ENCODE measurements around the gene MATN1.
A peak's percentile ranks its signal among the peaks of the same experiment; 100 is the strongest.

Gene MATN1

DNA sequence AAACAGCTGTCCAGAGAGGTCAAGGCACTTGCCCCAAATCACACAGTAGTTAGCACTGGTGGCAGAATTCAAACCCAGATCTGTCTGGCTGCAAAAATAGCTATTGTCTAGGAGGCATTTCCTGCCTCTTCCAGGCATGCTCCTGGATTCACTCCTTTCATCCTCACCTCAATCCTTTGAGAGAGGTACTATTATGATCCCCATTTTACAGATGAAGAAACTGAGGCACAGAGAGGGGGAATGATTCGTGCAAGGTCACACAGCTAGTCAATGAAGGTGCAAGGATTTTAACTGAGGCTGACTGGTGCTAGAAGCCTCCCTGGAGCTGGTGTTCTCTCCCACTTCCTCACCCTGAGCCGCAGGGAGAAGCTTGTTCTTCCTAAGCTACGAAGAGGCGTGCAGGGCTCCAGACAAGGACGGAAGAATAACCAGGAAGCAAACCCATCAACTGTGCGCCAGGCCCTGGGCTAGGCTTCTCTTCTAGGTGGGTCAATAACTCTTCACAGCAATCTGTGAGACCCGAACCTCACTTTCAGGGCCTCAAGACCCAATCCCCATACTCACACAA lies 34.8 kb upstream of the MATN1 start:
- DNase-seq (ENCODE audit: extremely low read depth, insufficient read length), result no peak
- TF ChIP-seq, protein P1, sequence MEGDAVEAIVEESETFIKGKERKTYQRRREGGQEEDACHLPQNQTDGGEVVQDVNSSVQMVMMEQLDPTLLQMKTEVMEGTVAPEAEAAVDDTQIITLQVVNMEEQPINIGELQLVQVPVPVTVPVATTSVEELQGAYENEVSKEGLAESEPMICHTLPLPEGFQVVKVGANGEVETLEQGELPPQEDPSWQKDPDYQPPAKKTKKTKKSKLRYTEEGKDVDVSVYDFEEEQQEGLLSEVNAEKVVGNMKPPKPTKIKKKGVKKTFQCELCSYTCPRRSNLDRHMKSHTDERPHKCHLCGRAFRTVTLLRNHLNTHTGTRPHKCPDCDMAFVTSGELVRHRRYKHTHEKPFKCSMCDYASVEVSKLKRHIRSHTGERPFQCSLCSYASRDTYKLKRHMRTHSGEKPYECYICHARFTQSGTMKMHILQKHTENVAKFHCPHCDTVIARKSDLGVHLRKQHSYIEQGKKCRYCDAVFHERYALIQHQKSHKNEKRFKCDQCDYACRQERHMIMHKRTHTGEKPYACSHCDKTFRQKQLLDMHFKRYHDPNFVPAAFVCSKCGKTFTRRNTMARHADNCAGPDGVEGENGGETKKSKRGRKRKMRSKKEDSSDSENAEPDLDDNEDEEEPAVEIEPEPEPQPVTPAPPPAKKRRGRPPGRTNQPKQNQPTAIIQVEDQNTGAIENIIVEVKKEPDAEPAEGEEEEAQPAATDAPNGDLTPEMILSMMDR (IDR thresholded peaks at IDR 0.05; ENCODE audit: insufficient read depth, low read length, poor library complexity, severe bottlenecking), result no peak
- Histone ChIP-seq H3K27me3 (replicated peaks; ENCODE audit: control insufficient read depth, insufficient read depth, low read length) (no peaks in the 10 kb centered on the region), H3K4me3 (replicated peaks; ENCODE audit: low read depth, low read length) (peak overlapping the region; percentile 99), H3K36me3 (ENCODE audit: control insufficient read depth, insufficient read depth, low read length) (peaks cover 12% of the 10 kb centered on the region)

DNA sequence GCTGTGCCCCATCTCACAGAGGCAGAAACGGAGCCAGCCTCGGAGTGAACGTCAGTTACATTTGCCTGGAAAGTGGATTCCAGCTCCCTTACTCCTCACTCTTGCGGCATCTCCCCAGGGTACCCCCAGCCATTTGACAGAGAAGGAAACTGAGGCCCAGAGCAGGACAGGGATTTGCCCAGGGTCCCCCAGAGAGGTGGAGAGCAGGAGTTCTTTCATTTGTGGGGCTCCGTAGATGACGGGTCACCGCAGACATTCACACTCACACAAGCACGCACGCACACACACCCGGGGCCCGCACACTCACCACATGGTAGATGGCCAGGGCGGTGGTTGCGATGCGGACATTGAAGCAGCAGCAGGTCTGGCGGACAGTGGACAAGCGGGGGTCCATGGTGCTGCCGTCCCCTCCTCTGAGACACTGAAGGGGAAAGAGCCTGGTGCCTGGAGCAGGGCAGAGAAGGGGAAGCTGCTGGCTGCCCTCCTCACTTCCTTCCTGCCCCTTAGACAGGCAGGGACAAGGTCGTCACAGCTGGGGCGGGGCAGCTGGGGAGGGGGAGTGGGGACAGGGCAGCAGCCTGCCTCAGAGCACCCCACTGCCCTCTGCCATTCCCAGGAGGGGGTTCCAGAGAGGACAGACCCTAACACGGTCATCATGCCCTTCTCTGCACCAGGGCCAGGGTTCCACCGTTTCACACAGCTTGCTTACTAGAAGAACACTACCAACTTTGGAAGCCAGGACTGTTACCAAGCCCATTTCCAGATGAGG lies 34.2 kb upstream of the MATN1 start, which contains the start of gene LAPTM5:
LAPTM5 (minus strand) TSS at position 423 of the 769 bp plus-strand sequence; CDS start at position 394, 29 bp downstream.
- TF ChIP-seq, protein P1 (IDR thresholded peaks at IDR 0.05; ENCODE audit: insufficient read depth, low read length, poor library complexity, severe bottlenecking), result no peak
- H3K27me3 ChIP-seq (replicated peaks; ENCODE audit: control insufficient read depth, insufficient read depth, low read length), result no peaks in the 10 kb centered on the region
- peaks cover 12% of the 10 kb centered on the region for H3K36me3 ChIP-seq (ENCODE audit: control insufficient read depth, insufficient read depth, low read length)
- peak; percentile 66 for DNase-seq (ENCODE audit: extremely low read depth, insufficient read length)
- peak within 1 kb of the TSS; percentile 99 for H3K4me3 ChIP-seq (replicated peaks; ENCODE audit: low read depth, low read length)

DNA sequence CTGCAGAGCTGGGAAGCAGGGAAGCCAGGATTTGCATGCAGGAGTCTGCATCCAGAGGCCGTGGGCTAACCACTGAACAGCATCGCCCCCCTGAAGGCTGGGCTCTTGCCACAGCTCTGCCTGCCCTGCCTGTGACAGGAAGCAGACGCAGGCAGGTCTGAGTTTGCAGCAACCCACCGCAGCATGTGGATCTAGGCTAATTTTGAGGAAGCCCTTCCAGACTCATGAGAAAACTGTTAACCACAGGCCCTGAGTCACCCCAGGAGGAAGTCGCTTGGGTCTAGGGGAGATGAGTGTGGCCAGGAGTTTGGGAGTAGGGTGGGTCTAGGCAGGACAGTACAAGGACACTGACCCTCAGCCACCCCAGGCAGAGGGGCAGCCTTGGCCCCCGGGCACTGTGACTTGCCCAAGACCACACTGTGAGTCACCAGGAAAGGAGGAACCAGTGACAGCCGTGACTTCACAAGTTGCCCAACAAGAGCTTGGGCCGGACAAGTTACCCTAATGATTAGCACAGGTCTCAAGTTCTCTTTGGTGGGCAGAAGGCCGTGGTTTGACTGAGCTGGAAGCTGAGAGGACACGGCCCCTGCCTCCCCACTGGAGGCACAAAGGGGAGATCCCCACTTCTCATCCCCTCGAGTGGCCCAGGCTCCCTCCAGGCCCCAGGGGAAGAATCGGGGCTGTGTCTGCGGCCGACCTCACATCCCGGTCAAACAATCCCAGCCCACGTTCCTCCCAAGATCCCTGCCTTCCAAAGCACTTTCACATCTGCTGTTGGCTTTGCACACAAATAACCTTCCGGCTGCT lies 33.4 kb upstream of the MATN1 start:
- peaks cover 17% of the 10 kb centered on the region for H3K36me3 ChIP-seq (ENCODE audit: control insufficient read depth, insufficient read depth, low read length)
- peak; percentile 77 for DNase-seq (ENCODE audit: extremely low read depth, insufficient read length)
- TF ChIP-seq, protein P1 (IDR thresholded peaks at IDR 0.05; ENCODE audit: insufficient read depth, low read length, poor library complexity, severe bottlenecking), result no peak
- no peaks in the 10 kb centered on the region for H3K27me3 ChIP-seq (replicated peaks; ENCODE audit: control insufficient read depth, insufficient read depth, low read length)
- peak overlapping the region; percentile 99 for H3K4me3 ChIP-seq (replicated peaks; ENCODE audit: low read depth, low read length)

GRCh38 chr1:30756206-30756544 lies 32.8 kb upstream of the MATN1 start:
- no peak for DNase-seq (ENCODE audit: extremely low read depth, insufficient read length)
- peaks cover 19% of the 10 kb centered on the region for H3K36me3 ChIP-seq (ENCODE audit: control insufficient read depth, insufficient read depth, low read length)
- TF ChIP-seq, protein P1 (IDR thresholded peaks at IDR 0.05; ENCODE audit: insufficient read depth, low read length, poor library complexity, severe bottlenecking), result no peak
- no peaks in the 10 kb centered on the region for H3K27me3 ChIP-seq (replicated peaks; ENCODE audit: control insufficient read depth, insufficient read depth, low read length)
- H3K4me3 ChIP-seq (replicated peaks; ENCODE audit: low read depth, low read length), result peak overlapping the region; percentile 99

GRCh38 chr1:30755746-30756145 lies 32.4 kb upstream of the MATN1 start:
- Histone ChIP-seq H3K36me3 (ENCODE audit: control insufficient read depth, insufficient read depth, low read length) (peaks cover 20% of the 10 kb centered on the region), H3K27me3 (replicated peaks; ENCODE audit: control insufficient read depth, insufficient read depth, low read length) (no peaks in the 10 kb centered on the region), H3K4me3 (replicated peaks; ENCODE audit: low read depth, low read length) (peak overlapping the region; percentile 99)
- TF ChIP-seq, protein P1 (IDR thresholded peaks at IDR 0.05; ENCODE audit: insufficient read depth, low read length, poor library complexity, severe bottlenecking), result peak; percentile 25
- DNase-seq (ENCODE audit: extremely low read depth, insufficient read length), result no peak
